PC-3 (cell line): ENCODE data around the gene CREM. TPM values are rescaled to one million over a fixed set of nuclear protein-coding genes. Genes with fewer than 3 reads are reported as not detected.
"Not testable (repeated sequence)": the region's sequence is repeated elsewhere in the genome, so short reads cannot be mapped to it uniquely, and the experiment has no call there.

Experiments
- ATAC-seq: fragments of 200-7000 bp; cut with Tn5 transposase; 2 replicates; pipeline ENCODE4 v1.9.1; 2020; ENCODE audit warnings: mild to moderate bottlenecking, moderate library complexity
- BruUV-seq: library from RNA; stranded (reverse); fragments of 400-500 nt; replicated peaks from 2 replicates; lab custom pipeline; 2021; lab: Mats Ljungman, UMichigan
- CTCF ChIA-PET: fragments of 300-600 bp; sonication (Branson Sonifier 250); formaldehyde crosslinking; loops from one replicate; lab custom pipeline; 2022; ENCODE audit warnings: antibody characterized with exemption; lab: Charles Lee
- POLR2A ChIA-PET: fragments of 300-600 bp; sonication (Branson Sonifier 250); formaldehyde crosslinking; loops from one replicate; lab custom pipeline; 2022; ENCODE audit warnings: antibody characterized with exemption; ENCODE audit not compliant: unreplicated experiment; lab: Charles Lee
- DNase-seq: peaks from one replicate; pipeline ENCODE4 v3.0.0-alpha.2; 2015
- H2AFZ ChIP-seq: fragments of 300-600 bp; sonication (generic); 2 replicates; pipeline ENCODE4 v1.6.0; 2016; ENCODE audit warnings: antibody characterized with exemption, low read length
- H3F3A ChIP-seq: fragments of 300-600 bp; sonication (generic); one replicate; pipeline ENCODE4 v1.6.0; 2017; ENCODE audit warnings: antibody characterized with exemption, low read length, control low read depth, mild to moderate bottlenecking; ENCODE audit not compliant: unreplicated experiment
- H3K27ac ChIP-seq: fragments of 300-600 bp; sonication (generic); 2 replicates; pipeline ENCODE4 v1.5.1; 2016; ENCODE audit warnings: mild to moderate bottlenecking, low read length
- H3K27me3 ChIP-seq: fragments of 300-600 bp; sonication (generic); 2 replicates; pipeline ENCODE4 v1.6.1; 2016; ENCODE audit warnings: low read length, mixed read lengths
- H3K36me3 ChIP-seq: fragments of 300-600 bp; sonication (generic); 2 replicates; pipeline ENCODE4 v1.6.1; 2016; ENCODE audit warnings: low read depth, mixed run types, low read length, mixed read lengths
- H3K4me1 ChIP-seq: fragments of 300-600 bp; sonication (generic); 2 replicates; pipeline ENCODE4 v1.5.1; 2016; ENCODE audit warnings: low read length; ENCODE audit not compliant: insufficient read depth
- H3K4me2 ChIP-seq: fragments of 300-600 bp; sonication (generic); 2 replicates; pipeline ENCODE4 v1.6.0; 2016; ENCODE audit warnings: low read length
- H3K4me3 ChIP-seq: fragments of 300-600 bp; sonication (generic); 2 replicates; pipeline ENCODE4 v1.5.1; 2016; ENCODE audit warnings: mild to moderate bottlenecking, low read length, mixed read lengths
- H3K79me2 ChIP-seq: fragments of 300-600 bp; sonication (generic); 2 replicates; pipeline ENCODE4 v1.6.1; 2017; ENCODE audit warnings: low read length, mixed read lengths
- H3K9ac ChIP-seq: fragments of 300-600 bp; sonication (generic); 2 replicates; pipeline ENCODE4 v1.6.0; 2016; ENCODE audit warnings: mild to moderate bottlenecking, low read length
- H3K9me2 ChIP-seq: fragments of 300-600 bp; sonication (generic); replicated peaks from 2 replicates; pipeline ENCODE4 v1.6.1; 2016; ENCODE audit warnings: mixed run types, low read length, mixed read lengths
- H3K9me3 ChIP-seq: fragments of 300-600 bp; sonication (generic); 2 replicates; pipeline ENCODE4 v1.6.1; 2016; ENCODE audit warnings: low read length, mixed read lengths
- H4K20me1 ChIP-seq: fragments of 300-600 bp; sonication (generic); 2 replicates; pipeline ENCODE4 v1.6.1; 2016; ENCODE audit warnings: low read length, mixed read lengths
- CTCF ChIP-seq: fragments of 300-600 bp; sonication (generic); conservative IDR thresholded peaks from 2 replicates; pipeline ENCODE4 v1.5.1; 2017; ENCODE audit warnings: antibody characterized with exemption, low read depth, mild to moderate bottlenecking, low read length
- EZH2 ChIP-seq: fragments of 300-600 bp; sonication (generic); IDR thresholded peaks from one replicate; pipeline ENCODE4 v1.6.1; 2017; ENCODE audit warnings: antibody characterized with exemption, mild to moderate bottlenecking, low read length; ENCODE audit not compliant: unreplicated experiment
- EZH2phosphoT487 ChIP-seq: fragments of 300-600 bp; sonication (generic); IDR thresholded peaks from 2 replicates; pipeline ENCODE4 v1.6.1; 2018; ENCODE audit warnings: mild to moderate bottlenecking, antibody characterized with exemption, low read length, borderline replicate concordance
- intact Hi-C: fragments of 100-400 bp; cut with micrococcal nuclease; formaldehyde crosslinking; loops from 2 replicates; pipeline ENCODE4 v1.9.0; 2023
- total RNA-seq: library from RNA; depleted of rRNA; stranded (reverse); fragments of >200 nt; gene quantifications from 2 replicates; pipeline ENCODE4 v1.2.3, GENCODE V29; 2014

The CREM gene
- total RNA-seq, 1 experiment from 2014 or later: 195 TPM

- ATAC-seq (no peak), DNase-seq (no peak)
- H3K27me3 ChIP-seq: no peaks in the 10 kb centered on the region
- no peak overlapping the region for H3K4me3 ChIP-seq
- H4K20me1 ChIP-seq: no peaks in the 10 kb centered on the region
- H3K4me1 ChIP-seq: no peaks in the 10 kb centered on the region
- TF ChIP-seq EZH2phosphoT487: no peak
- no peak for TF ChIP-seq CTCF
- TF ChIP-seq EZH2: no peak
- no peaks in the 10 kb centered on the region for H3K9me2 ChIP-seq
- H3K9me3 ChIP-seq: no peaks in the 10 kb centered on the region
- no TSS peak for BruUV-seq
- H3K9ac ChIP-seq: no peak overlapping the region
- H3F3A ChIP-seq: no peaks in the 10 kb centered on the region
- intact Hi-C loops: loop anchor here (5.0 kb wide), 2 partner anchors 208 to 548 kb away; no protein-coding TSS in a partner anchor
- no peak overlapping the region for H3K27ac ChIP-seq
- no peak overlapping the region for H2AFZ ChIP-seq
- CTCF ChIA-PET: no interaction called here
- no peaks in the 10 kb centered on the region for H3K36me3 ChIP-seq
- H3K4me2 ChIP-seq: no peak overlapping the region
- H3K79me2 ChIP-seq: no peaks in the 10 kb centered on the region
- POLR2A ChIA-PET: no interaction called here
Measured at GRCh38 chr10:35215107-35215506, 88.5 kb downstream of the CREM start.

GRCh38 chr10:35216303-35216905 lies 89.8 kb downstream of the CREM start:
- H3K27ac ChIP-seq: no peak overlapping the region
- no peaks in the 10 kb centered on the region for H3K4me1 ChIP-seq
- no peak overlapping the region for H2AFZ ChIP-seq
- no peaks in the 10 kb centered on the region for H3K79me2 ChIP-seq
- no TSS peak for BruUV-seq
- H3K9ac ChIP-seq: no peak overlapping the region
- ATAC-seq: no peak
- no peaks in the 10 kb centered on the region for H3K36me3 ChIP-seq
- ChIA-PET POLR2A (interaction anchor here (0.6 to 0.8 kb wide), 3 partner anchors 21 to 150 kb away, joined by 3 to 4 read pairs (median 3); no protein-coding TSS in a partner anchor), CTCF (interaction anchor here (0.6 to 2.6 kb wide), 8 partner anchors 20 to 222 kb away, joined by 4 to 18 read pairs (median 9); partner anchors contain the start of gene CREM)
- H3K27me3 ChIP-seq: no peaks in the 10 kb centered on the region
- no peaks in the 10 kb centered on the region for H3F3A ChIP-seq
- H3K4me2 ChIP-seq: no peak overlapping the region
- H3K9me3 ChIP-seq: no peaks in the 10 kb centered on the region
- peak; percentile 56 for DNase-seq
- H4K20me1 ChIP-seq: no peaks in the 10 kb centered on the region
- TF ChIP-seq EZH2phosphoT487 (no peak), EZH2 (no peak), CTCF (no peak)
- intact Hi-C loops: loop anchor here (5.0 kb wide), 2 partner anchors 209 to 549 kb away; no protein-coding TSS in a partner anchor
- no peaks in the 10 kb centered on the region for H3K9me2 ChIP-seq
- no peak overlapping the region for H3K4me3 ChIP-seq

DNA sequence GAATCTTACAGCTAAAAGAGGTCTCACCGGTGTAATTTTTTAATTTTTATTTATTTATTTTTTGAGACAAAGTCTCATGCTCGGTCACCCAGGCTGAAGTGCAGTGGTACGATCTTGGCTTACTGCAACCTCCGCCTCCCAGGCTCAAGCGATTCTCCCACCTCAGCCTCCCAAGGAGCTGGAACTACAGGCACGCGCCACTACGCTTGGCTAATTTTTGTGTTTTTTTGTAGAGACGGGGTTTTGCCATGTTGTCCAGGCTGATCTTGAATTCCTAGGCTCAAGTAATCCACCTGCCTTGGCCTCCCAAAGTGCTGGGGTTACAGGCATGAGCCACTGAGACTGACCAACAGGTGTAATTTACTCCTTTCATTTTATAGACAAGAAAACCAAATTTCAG lies 90.3 kb downstream of the CREM start:
- H3K4me2 ChIP-seq, H3K4me1 ChIP-seq, H3F3A ChIP-seq, H3K4me3 ChIP-seq, H3K9me3 ChIP-seq, H2AFZ ChIP-seq, H3K27ac ChIP-seq, H4K20me1 ChIP-seq, ATAC-seq, H3K36me3 ChIP-seq, BruUV-seq, H3K79me2 ChIP-seq, DNase-seq, H3K9ac ChIP-seq, H3K9me2 ChIP-seq, H3K27me3 ChIP-seq: not testable (repeated sequence)
- ChIA-PET CTCF (interaction anchor here (0.6 to 2.6 kb wide), 9 partner anchors 21 to 223 kb away, joined by 4 to 18 read pairs (median 7); partner anchors contain the start of gene CREM), POLR2A (interaction anchor here (0.8 kb wide), 1 partner anchor 21 kb away, joined by 4 read pairs; no protein-coding TSS in a partner anchor)
- intact Hi-C loops: loop anchor here (5.0 kb wide), 2 partner anchors 210 to 550 kb away; no protein-coding TSS in a partner anchor
